H1 (cell line): ENCODE data around the gene GJD4. TPM values are rescaled to one million over a fixed set of nuclear protein-coding genes. Genes with fewer than 3 reads are reported as not detected.

Source experiments
- CTCF ChIA-PET: fragments of 300-600 bp; sonication (Branson Sonifier 250); formaldehyde crosslinking; loops from one replicate; lab custom pipeline; 2021; ENCODE audit not compliant: partially characterized antibody; lab: Charles Lee
- POLR2A ChIA-PET: fragments of 300-600 bp; sonication (Branson Sonifier 250); formaldehyde crosslinking; loops from one replicate; lab custom pipeline; 2021; ENCODE audit warnings: inconsistent platforms; ENCODE audit not compliant: partially characterized antibody; lab: Charles Lee
- DNase-seq, 2 experiments: peaks; one replicate each; pipeline versions ENCODE4 v3.0.0 to v3.0.0-alpha.2; 2010 to 2022; ENCODE audit warnings: low spot score in 2 of 2, low read depth in 1 of 2, mixed read lengths in 1 of 2
- FAIRE-seq: peaks from 2 replicates; lab custom pipeline; 2011; peaks lifted over from hg19 to GRCh38; lab: Jason Lieb, UNC
- H2AFZ ChIP-seq: 2 replicates; pipeline ENCODE4 v1.8.1; 2012; ENCODE audit warnings: low read length, inconsistent platforms
- H2AK5ac ChIP-seq: 2 replicates; pipeline ENCODE4 v1.6.1; 2013; ENCODE audit warnings: low read depth, low read length
- H2BK120ac ChIP-seq: replicated peaks from 2 replicates; pipeline ENCODE3; 2013; ENCODE audit warnings: low read depth, low read length, inconsistent platforms
- H2BK12ac ChIP-seq: 2 replicates; pipeline ENCODE4 v1.6.1; 2013; ENCODE audit warnings: low read depth, low read length
- H2BK15ac ChIP-seq: 2 replicates; pipeline ENCODE4 v1.6.1; 2013; ENCODE audit warnings: low read length
- H2BK20ac ChIP-seq: 2 replicates; pipeline ENCODE4 v1.6.1; 2013; ENCODE audit warnings: low read length
- H2BK5ac ChIP-seq: 2 replicates; pipeline ENCODE4 v1.6.1; 2013; ENCODE audit warnings: low read depth, low read length
- H3K14ac ChIP-seq: 2 replicates; pipeline ENCODE4 v1.6.1; 2013; ENCODE audit warnings: inconsistent platforms; ENCODE audit not compliant: insufficient read length
- H3K18ac ChIP-seq: 2 replicates; pipeline ENCODE4 v1.6.1; 2013; ENCODE audit warnings: low read length; ENCODE audit errors: extremely low read depth
- H3K23ac ChIP-seq: 2 replicates; pipeline ENCODE4 v1.6.1; 2013; ENCODE audit warnings: inconsistent platforms; ENCODE audit not compliant: insufficient read length
- H3K23me2 ChIP-seq: 2 replicates; pipeline ENCODE4 v1.6.1; 2013; ENCODE audit warnings: low read depth, low read length
- H3K27ac ChIP-seq: 2 replicates; pipeline ENCODE4 v1.6.1; 2011; ENCODE audit warnings: low read depth, low read length, inconsistent platforms
- H3K27me3 ChIP-seq, 4 experiments: replicated peaks in 1 of 4; 1 replicate in 1 of 4; 2 replicates in 3 of 4; pipeline versions ENCODE4 v1.6.1 to v1.8.1; 2011 to 2013; ENCODE audit warnings: low read length in 3 of 4, mild to moderate bottlenecking in 3 of 4, inconsistent platforms in 2 of 4, mixed read lengths in 2 of 4, moderate library complexity in 1 of 4; ENCODE audit not compliant: control insufficient read depth in 3 of 4, insufficient read depth in 3 of 4; ENCODE audit errors: extremely low read depth in 1 of 4
- H3K36me3 ChIP-seq, 4 experiments: 2 replicates each; pipeline versions ENCODE4 v1.6.1 to v1.8.1; 2011 to 2013; ENCODE audit warnings: mild to moderate bottlenecking in 4 of 4, low read length in 3 of 4, moderate library complexity in 2 of 4, control low read depth in 1 of 4, inconsistent platforms in 1 of 4; ENCODE audit not compliant: insufficient read depth in 4 of 4, control insufficient read depth in 2 of 4
- H3K4ac ChIP-seq: replicated peaks from 2 replicates; pipeline ENCODE3; 2013; ENCODE audit warnings: low read length, low read depth, mixed read lengths, inconsistent platforms; ENCODE audit not compliant: insufficient read length
- H3K4me1 ChIP-seq, 4 experiments: replicated peaks in 1 of 4; 1 replicate in 1 of 4; 2 replicates in 3 of 4; pipeline versions ENCODE4 v1.6.1 to v1.8.1; 2011 to 2013; ENCODE audit warnings: low read length in 3 of 4, inconsistent platforms in 2 of 4, mixed read lengths in 1 of 4; ENCODE audit not compliant: insufficient read depth in 4 of 4, control insufficient read depth in 3 of 4
- H3K4me2 ChIP-seq, 2 experiments: 2 replicates each; pipeline versions ENCODE4 v1.6.1 to v1.8.1; 2011 to 2013; ENCODE audit warnings: low read depth in 2 of 2, low read length in 2 of 2, control low read depth in 1 of 2, inconsistent platforms in 1 of 2, mild to moderate bottlenecking in 1 of 2; ENCODE audit not compliant: insufficient read depth in 1 of 2
- H3K4me3 ChIP-seq, 4 experiments: fragments of 200-600, 300-600 bp in 1 of 4; sonication (generic), shearing (Covaris generic), sonication (Bioruptor Twin) in 1 of 4; 2 replicates each; pipeline versions ENCODE4 v1.5.1 to v1.8.1; 2011 to 2016; ENCODE audit warnings: low read length in 4 of 4, low read depth in 3 of 4, control low read depth in 2 of 4, inconsistent platforms in 2 of 4, mild to moderate bottlenecking in 2 of 4, mixed read lengths in 1 of 4, moderate library complexity in 1 of 4; ENCODE audit not compliant: insufficient read depth in 2 of 4; ENCODE audit errors: extremely low read depth in 1 of 4
- H3K56ac ChIP-seq: replicated peaks from 2 replicates; pipeline ENCODE3; 2013; ENCODE audit warnings: low read depth, mild to moderate bottlenecking, mixed read lengths, low read length, inconsistent platforms; ENCODE audit not compliant: insufficient read length
- H3K79me1 ChIP-seq: 2 replicates; pipeline ENCODE4 v1.6.1; 2013; ENCODE audit warnings: low read depth, low read length, control low read depth
- H3K79me2 ChIP-seq, 2 experiments: 2 replicates each; pipeline versions ENCODE4 v1.6.1 to v1.8.1; 2012 to 2013; ENCODE audit warnings: low read length in 2 of 2, mild to moderate bottlenecking in 2 of 2, inconsistent platforms in 1 of 2; ENCODE audit not compliant: insufficient read depth in 2 of 2, control insufficient read depth in 1 of 2
- H3K9ac ChIP-seq, 4 experiments: replicated peaks in 1 of 4; 1 replicate in 1 of 4; 2 replicates in 3 of 4; pipeline versions ENCODE4 v1.6.1 to v1.8.1; 2011 to 2013; ENCODE audit warnings: low read depth in 3 of 4, low read length in 3 of 4, control low read depth in 2 of 4, mild to moderate bottlenecking in 2 of 4, moderate library complexity in 2 of 4, inconsistent platforms in 1 of 4; ENCODE audit errors: extremely low read depth in 1 of 4
- H3K9me3 ChIP-seq, 2 experiments: 2 replicates each; pipeline versions ENCODE4 v1.6.1 to v1.8.1; 2012 to 2013; ENCODE audit warnings: mild to moderate bottlenecking in 2 of 2, moderate library complexity in 2 of 2, control low read depth in 1 of 2, inconsistent platforms in 1 of 2, low read depth in 1 of 2, low read length in 1 of 2, mixed read lengths in 1 of 2; ENCODE audit not compliant: insufficient read depth in 2 of 2
- H4K20me1 ChIP-seq, 2 experiments: replicated peaks in 1 of 2; 2 replicates each; pipeline versions ENCODE3 to v1.8.1; 2011 to 2013; ENCODE audit warnings: inconsistent platforms in 2 of 2, low read length in 2 of 2, mild to moderate bottlenecking in 1 of 2; ENCODE audit not compliant: insufficient read depth in 2 of 2, control insufficient read depth in 1 of 2
- H4K5ac ChIP-seq: 2 replicates; pipeline ENCODE4 v1.6.1; 2013; ENCODE audit warnings: low read length, low read depth, mixed read lengths, inconsistent platforms; ENCODE audit not compliant: insufficient read length
- H4K8ac ChIP-seq: 2 replicates; pipeline ENCODE4 v1.8.0; 2013; ENCODE audit warnings: mild to moderate bottlenecking, moderate library complexity, low read length, inconsistent platforms; ENCODE audit not compliant: insufficient read depth; ENCODE audit errors: extremely low read depth
- H4K91ac ChIP-seq: replicated peaks from 2 replicates; pipeline ENCODE3; 2013; ENCODE audit warnings: low read length, mixed read lengths, inconsistent platforms; ENCODE audit not compliant: insufficient read length
- BACH1 ChIP-seq: IDR thresholded peaks from 2 replicates; pipeline ENCODE4 v1.6.1; 2012; ENCODE audit warnings: low read length, improper control_type of control experiment
- MAFK ChIP-seq: IDR thresholded peaks from 2 replicates; pipeline ENCODE4 v1.6.1; 2012; ENCODE audit warnings: low read depth, mild to moderate bottlenecking, improper control_type of control experiment, low read length
- RAD21 ChIP-seq, 2 experiments: IDR thresholded peaks in 1 of 2; conservative IDR thresholded peaks in 1 of 2; 2 replicates each; pipeline ENCODE4 v1.6.1; 2011; ENCODE audit warnings: low read depth in 2 of 2, low read length in 2 of 2, improper control_type of control experiment in 1 of 2, inconsistent platforms in 1 of 2, mild to moderate bottlenecking in 1 of 2, moderate library complexity in 1 of 2
- WGBS, 2 experiments: shearing (Covaris generic) in 1 of 2; methylation state at CpG; one replicate each; pipeline versions ENCODE4 v1.1.6 to v1.1.7; 2013 to 2015; ENCODE audit warnings: low lambda C conversion rate in 2 of 2, mixed read lengths in 2 of 2, inconsistent platforms in 1 of 2, low coverage in 1 of 2, missing lambda C conversion rate in 1 of 2; ENCODE audit not compliant: insufficient replicate concordance in 2 of 2, insufficient coverage in 1 of 2, insufficient read length in 1 of 2; ENCODE audit errors: extremely low coverage in 1 of 2, missing lambda C conversion rate in 1 of 2; 5-methylcytosine and 5-hydroxymethylcytosine counted together
- polyA plus RNA-seq, 7 experiments: library from polyadenylated mRNA; depleted of rRNA in 3 of 7; stranded (reverse) in 5 of 7; unstranded in 2 of 7; fragments of >200 nt in 5 of 7; fragments of 200-250 nt in 2 of 7; gene quantifications; 1 replicate in 5 of 7; 2 replicates in 1 of 7; 4 replicates in 1 of 7; pipeline versions ENCODE4 v1.2.1 to v1.2.3, GENCODE V29; 2011 to 2013; ENCODE audit warnings: missing spikeins in 2 of 7, mixed read lengths in 2 of 7
- total RNA-seq: library from RNA; stranded (reverse); fragmentation: NEBNext Ultra II Directional; extraction: Animal tissue kit (Norgen Biotek cat#: 25700); gene quantifications from 2 replicates; pipeline ENCODE4 v1.2.1, GENCODE V29; 2021

GJD4 gene
- total and polyA plus RNA-seq, 2 of the 8 experiments (the other 6 are each of a cell fraction or from before 2014, with no cell fraction given): not detected

DNA sequence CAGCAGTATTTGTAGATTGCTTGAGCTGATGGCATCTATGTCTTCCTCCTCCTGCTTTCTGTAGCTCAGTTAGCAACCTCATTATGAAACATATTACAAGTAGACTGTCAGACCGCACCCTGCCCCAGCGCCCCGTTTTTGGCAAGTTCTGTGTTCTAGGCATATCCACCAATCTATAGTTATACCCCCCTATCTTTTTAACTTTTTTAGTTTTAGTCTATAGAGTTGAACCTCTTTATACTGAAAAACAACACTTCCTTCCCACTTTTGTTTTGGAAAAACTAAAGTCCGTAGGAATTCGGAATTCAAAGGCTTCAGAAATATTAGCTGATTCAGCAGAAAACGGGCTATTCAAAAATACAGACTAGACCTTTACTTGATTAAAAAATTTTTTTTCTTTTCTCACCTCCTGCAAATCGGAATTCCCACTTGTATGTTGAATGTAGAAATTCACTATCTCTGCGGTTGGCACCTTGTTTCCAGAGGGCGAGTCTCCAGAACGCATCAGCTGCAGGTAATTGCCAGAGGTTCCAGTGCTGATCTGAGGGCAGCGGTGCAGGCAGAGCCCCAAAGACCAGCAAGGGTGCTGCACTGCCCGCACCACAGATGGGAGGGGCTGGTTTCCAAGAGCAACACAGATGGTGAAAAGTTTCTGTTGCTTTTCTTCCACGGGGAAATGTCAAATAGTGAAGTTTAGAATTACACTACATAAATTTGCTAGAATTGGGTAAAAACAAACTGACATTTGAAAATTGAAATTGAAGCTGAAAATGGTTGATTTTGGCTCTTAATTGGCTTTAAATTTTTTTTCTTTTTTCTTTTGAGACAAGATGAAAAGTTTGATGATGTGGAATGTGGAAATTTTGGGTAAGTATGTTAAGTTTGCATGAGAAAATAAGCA lies 39.2 kb downstream of the GJD4 start:
- peak overlapping the region; percentile 58 to 99 for H3K4me2 ChIP-seq
- no peak overlapping the region for H2BK15ac ChIP-seq
- 0 out of 2 replicates have a peak overlapping the region, but pooled peaks have one; percentile 27 for H2BK12ac ChIP-seq
- CTCF ChIA-PET: interaction anchor here (0.7 to 1.8 kb wide), 5 partner anchors 9 to 789 kb away, joined by 3 to 13 read pairs (median 4); no protein-coding TSS in a partner anchor
- H3K27me3 ChIP-seq: peaks cover 3 to 13% (median 6%) of the 10 kb centered on the region in 4 experiments
- H4K5ac ChIP-seq: no peak overlapping the region
- FAIRE-seq (peak; percentile 52), DNase-seq (no peak)
- H2BK5ac ChIP-seq: no peak overlapping the region
- no peak overlapping the region for H4K91ac ChIP-seq
- peaks cover 0 to 3% of the 10 kb centered on the region in 2 experiments; a peak in 1 of 4 replicates for H3K79me2 ChIP-seq
- no peaks in the 10 kb centered on the region for H3K79me1 ChIP-seq
- H3K27ac ChIP-seq: no peak overlapping the region
- no peak overlapping the region for H2BK120ac ChIP-seq
- peak overlapping the region; percentile 63 to 82 (median 67) for H3K4me3 ChIP-seq
- TF ChIP-seq BACH1: no peak
- TF ChIP-seq RAD21 (IDR thresholded peaks at IDR 0.05 in 1 of 2, conservative IDR thresholded peaks at IDR 0.05 in 1 of 2; ENCODE audit: low read depth in 2 of 2, low read length in 2 of 2): 0 out of 4 replicates have a peak, but pooled peaks of 1 of the 2 experiments have one; percentile 8
- peak; percentile 99 for TF ChIP-seq MAFK
- H4K8ac ChIP-seq: no peak overlapping the region
- POLR2A ChIA-PET: interaction anchor here (0.6 to 1.4 kb wide), 3 partner anchors 52 to 456 kb away, joined by 3 to 4 read pairs (median 4); no protein-coding TSS in a partner anchor
- no peaks in the 10 kb centered on the region for H3K36me3 ChIP-seq
- 0 out of 2 replicates have a peak overlapping the region, but pooled peaks have one; percentile 9 for H2AFZ ChIP-seq
- H4K20me1 ChIP-seq: peaks cover 3 to 6% of the 10 kb centered on the region in 2 experiments
- H3K9me3 ChIP-seq: no peaks in the 10 kb centered on the region; a peak in 2 of 4 replicates
- no peak overlapping the region; a peak in 1 of 7 replicates for H3K9ac ChIP-seq
- H3K23me2 ChIP-seq: peaks cover 30% of the 10 kb centered on the region
- no peak overlapping the region for H3K4ac ChIP-seq
- 9% methylated on average over 13 of the region's 13 CpGs; no CpG with 5 or more reads in 1 of the 2 experiments for WGBS, 2 experiments
- H3K18ac ChIP-seq: no peak overlapping the region
- H3K56ac ChIP-seq: no peak overlapping the region
- H3K23ac ChIP-seq: no peak overlapping the region
- H3K14ac ChIP-seq: no peak overlapping the region
- no peak overlapping the region for H2AK5ac ChIP-seq
- H3K4me1 ChIP-seq: peaks cover 0 to 11% (median 7%) of the 10 kb centered on the region in 4 experiments; a peak in 6 of 7 replicates
- no peak overlapping the region for H2BK20ac ChIP-seq
